ENCODE data around the gene PP2D1. TPM values are rescaled to one million over a fixed set of nuclear protein-coding genes. Genes with fewer than 3 reads are reported as not detected.
A peak's percentile ranks its signal among the peaks of the same experiment; 100 is the strongest.

PP2D1 gene
- total and polyA plus RNA-seq, 9 of the 15 experiments (the other 6 are each of a cell fraction or from before 2014, with no cell fraction given): 0.07 to 0.10 TPM; not detected in 7

DNA sequence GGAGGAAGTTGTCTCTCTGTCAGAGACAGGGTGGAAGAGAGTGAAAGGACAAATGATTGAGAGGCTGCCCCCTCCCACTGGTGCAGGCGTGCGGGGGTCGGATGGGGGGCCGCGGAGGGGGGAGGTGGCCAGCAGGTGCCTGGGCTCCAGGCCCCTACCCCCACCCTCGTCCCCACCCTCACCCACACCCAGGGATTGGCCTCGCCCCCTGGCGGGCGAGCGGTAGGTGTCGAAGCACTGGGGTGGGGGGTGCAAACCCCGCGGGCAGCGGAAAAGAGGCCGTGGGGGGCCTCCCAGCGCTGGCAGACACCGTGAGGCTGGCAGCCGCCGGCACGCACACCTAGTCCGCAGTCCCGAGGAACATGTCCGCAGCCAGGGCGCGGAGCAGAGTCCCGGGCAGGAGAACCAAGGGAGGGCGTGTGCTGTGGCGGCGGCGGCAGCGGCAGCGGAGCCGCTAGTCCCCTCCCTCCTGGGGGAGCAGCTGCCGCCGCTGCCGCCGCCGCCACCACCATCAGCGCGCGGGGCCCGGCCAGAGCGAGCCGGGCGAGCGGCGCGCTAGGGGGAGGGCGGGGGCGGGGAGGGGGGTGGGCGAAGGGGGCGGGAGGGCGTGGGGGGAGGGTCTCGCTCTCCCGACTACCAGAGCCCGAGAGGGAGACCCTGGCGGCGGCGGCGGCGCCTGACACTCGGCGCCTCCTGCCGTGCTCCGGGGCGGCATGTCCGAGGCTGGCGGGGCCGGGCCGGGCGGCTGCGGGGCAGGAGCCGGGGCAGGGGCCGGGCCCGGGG, 27.9 kb upstream of the PP2D1 start, which contains the start of gene KAT2B (continued):
- TF ChIP-seq, protein P1, sequence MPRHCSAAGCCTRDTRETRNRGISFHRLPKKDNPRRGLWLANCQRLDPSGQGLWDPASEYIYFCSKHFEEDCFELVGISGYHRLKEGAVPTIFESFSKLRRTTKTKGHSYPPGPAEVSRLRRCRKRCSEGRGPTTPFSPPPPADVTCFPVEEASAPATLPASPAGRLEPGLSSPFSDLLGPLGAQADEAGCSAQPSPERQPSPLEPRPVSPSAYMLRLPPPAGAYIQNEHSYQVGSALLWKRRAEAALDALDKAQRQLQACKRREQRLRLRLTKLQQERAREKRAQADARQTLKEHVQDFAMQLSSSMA (CRISPR knock-in tag; IDR thresholded peaks at IDR 0.05): no peak
- TF ChIP-seq MYNN (IDR thresholded peaks at IDR 0.05) (peak; percentile 92), MYNN (CRISPR knock-in tag; IDR thresholded peaks at IDR 0.05) (no peak), RHOXF2B (CRISPR knock-in tag; conservative IDR thresholded peaks at IDR 0.05) (no peak), TOE1 (IDR thresholded peaks at IDR 0.05; ENCODE audit: borderline replicate concordance) (peak; percentile 47; the same call in 1 of the 2 replicates), TOE1 (CRISPR knock-in tag; IDR thresholded peaks at IDR 0.05; ENCODE audit: borderline replicate concordance, low read depth) (no peak), FIP1L1 (IDR thresholded peaks at IDR 0.05; ENCODE audit: low read depth, low read length, poor library complexity, severe bottlenecking) (peak; percentile 44), ZNF232 (CRISPR knock-in tag; IDR thresholded peaks at IDR 0.05) (0 out of 2 replicates have a peak, but pooled peaks have one; percentile 61), ZNF3 (CRISPR knock-in tag; IDR thresholded peaks at IDR 0.05) (no peak), RBM34 (IDR thresholded peaks at IDR 0.05; ENCODE audit: borderline replicate concordance, insufficient read depth, low read length) (no peak), BMI1 (IDR thresholded peaks at IDR 0.05; ENCODE audit: low read length) (no peak), PML (IDR thresholded peaks at IDR 0.05; ENCODE audit: low read length) (peak; percentile 23; the same call in 1 of the 2 replicates), ZNF282 (CRISPR knock-in tag; IDR thresholded peaks at IDR 0.05) (no peak), PRPF4 (IDR thresholded peaks at IDR 0.05; ENCODE audit: insufficient read depth, low read depth, low read length, poor library complexity, severe bottlenecking) (no peak), DNMT1 (IDR thresholded peaks at IDR 0.05) (no peak)
- TF ChIP-seq, protein P2, sequence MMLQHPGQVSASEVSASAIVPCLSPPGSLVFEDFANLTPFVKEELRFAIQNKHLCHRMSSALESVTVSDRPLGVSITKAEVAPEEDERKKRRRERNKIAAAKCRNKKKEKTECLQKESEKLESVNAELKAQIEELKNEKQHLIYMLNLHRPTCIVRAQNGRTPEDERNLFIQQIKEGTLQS (IDR thresholded peaks at IDR 0.05): no peak
- TF ChIP-seq, protein P2 (CRISPR knock-in tag; conservative IDR thresholded peaks at IDR 0.05): no peak
- TF ChIP-seq, protein P3, sequence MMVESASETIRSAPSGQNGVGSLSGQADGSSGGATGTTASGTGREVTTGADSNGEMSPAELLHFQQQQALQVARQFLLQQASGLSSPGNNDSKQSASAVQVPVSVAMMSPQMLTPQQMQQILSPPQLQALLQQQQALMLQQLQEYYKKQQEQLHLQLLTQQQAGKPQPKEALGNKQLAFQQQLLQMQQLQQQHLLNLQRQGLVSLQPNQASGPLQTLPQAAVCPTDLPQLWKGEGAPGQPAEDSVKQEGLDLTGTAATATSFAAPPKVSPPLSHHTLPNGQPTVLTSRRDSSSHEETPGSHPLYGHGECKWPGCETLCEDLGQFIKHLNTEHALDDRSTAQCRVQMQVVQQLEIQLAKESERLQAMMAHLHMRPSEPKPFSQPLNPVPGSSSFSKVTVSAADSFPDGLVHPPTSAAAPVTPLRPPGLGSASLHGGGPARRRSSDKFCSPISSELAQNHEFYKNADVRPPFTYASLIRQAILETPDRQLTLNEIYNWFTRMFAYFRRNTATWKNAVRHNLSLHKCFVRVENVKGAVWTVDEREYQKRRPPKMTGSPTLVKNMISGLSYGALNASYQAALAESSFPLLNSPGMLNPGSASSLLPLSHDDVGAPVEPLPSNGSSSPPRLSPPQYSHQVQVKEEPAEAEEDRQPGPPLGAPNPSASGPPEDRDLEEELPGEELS (CRISPR knock-in tag; IDR thresholded peaks at IDR 0.05; ENCODE audit: borderline replicate concordance): no peak
- TF ChIP-seq, protein P4, sequence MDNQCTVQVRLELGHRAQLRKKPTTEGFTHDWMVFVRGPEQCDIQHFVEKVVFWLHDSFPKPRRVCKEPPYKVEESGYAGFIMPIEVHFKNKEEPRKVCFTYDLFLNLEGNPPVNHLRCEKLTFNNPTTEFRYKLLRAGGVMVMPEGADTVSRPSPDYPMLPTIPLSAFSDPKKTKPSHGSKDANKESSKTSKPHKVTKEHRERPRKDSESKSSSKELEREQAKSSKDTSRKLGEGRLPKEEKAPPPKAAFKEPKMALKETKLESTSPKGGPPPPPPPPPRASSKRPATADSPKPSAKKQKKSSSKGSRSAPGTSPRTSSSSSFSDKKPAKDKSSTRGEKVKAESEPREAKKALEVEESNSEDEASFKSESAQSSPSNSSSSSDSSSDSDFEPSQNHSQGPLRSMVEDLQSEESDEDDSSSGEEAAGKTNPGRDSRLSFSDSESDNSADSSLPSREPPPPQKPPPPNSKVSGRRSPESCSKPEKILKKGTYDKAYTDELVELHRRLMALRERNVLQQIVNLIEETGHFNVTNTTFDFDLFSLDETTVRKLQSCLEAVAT (IDR thresholded peaks at IDR 0.05): peak in 1 of 2 experiments; percentile 81; a peak in 1 of 4 replicates
- TF ChIP-seq, protein P5, sequence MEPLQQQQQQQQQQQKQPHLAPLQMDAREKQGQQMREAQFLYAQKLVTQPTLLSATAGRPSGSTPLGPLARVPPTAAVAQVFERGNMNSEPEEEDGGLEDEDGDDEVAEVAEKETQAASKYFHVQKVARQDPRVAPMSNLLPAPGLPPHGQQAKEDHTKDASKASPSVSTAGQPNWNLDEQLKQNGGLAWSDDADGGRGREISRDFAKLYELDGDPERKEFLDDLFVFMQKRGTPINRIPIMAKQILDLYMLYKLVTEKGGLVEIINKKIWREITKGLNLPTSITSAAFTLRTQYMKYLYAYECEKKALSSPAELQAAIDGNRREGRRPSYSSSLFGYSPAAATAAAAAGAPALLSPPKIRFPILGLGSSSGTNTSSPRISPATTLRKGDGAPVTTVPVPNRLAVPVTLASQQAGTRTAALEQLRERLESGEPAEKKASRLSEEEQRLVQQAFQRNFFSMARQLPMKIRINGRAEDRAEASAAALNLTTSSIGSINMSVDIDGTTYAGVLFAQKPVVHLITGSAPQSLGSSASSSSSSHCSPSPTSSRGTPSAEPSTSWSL (CRISPR knock-in tag; IDR thresholded peaks at IDR 0.05; ENCODE audit: borderline replicate concordance): no peak

Data from K562 (cell line).